Smooth muscle cell of the brain vasculature (primary cell): Measurements from ENCODE around the gene CACNG6.

Experiments used
- DNase-seq: peaks from one replicate; pipeline ENCODE4 v3.0.0-alpha.2; 2012; ENCODE audit warnings: low read depth, low spot score

Gene CACNG6

DNA sequence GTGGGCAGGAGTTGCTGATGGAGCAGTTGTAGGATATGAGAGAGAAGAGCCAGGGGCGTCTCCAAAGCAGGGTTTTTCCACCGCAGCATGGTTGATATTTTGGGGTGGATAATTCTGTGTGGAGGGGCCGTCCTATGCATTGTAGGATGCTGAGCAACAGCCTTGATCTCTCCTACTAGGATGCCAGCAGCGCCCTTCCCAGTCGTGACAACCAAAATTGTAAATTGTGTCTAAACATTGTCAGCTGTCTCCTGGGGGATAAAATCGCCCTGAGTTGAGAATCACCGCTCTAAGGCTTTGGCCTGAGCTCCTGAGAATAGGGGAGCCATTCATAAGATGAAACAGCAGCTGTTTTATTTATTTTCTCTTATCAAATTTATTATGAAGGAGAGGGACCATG, 24.5 kb upstream of the CACNG6 start:
- DNase-seq: no peak

DNA sequence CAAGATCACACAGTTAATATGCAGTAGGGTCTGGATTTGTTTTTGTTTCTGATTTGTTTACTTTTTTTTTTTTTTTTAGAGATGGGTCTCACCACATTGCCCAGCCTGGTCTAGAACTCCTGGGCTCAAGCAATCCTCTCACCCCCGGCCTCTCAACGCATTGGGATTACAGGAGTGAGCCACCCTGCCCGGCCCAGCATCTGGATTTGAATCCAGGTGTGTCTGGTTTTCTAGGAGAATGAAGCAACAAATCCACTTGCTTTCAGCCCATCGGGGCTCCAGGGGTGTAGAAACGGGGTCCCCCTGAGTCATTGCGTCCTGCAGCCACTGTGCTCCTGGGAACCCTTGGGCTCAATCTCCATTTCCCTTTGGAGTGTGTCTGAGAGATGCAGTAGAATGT, 22.1 kb upstream of the CACNG6 start:
- DNase-seq: no peak

DNA sequence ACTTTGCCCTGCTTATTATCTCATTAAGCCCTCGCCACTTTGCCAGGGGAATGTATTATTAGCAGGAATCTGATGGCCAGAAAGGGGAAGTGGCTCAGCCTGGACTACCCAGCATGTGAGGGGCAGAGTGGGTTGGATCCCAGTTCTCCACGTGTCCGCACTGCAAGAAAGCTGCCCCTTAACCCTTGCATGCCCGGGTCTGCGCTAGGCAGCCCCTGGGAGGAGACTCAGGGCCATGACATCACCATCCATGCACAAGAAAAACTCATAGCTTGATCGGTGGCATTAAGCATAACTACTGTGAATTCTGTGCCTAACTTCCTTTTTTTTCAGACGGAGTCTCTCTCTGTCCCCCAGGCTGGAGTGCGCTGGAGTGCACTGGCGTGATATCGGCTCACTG, 19.8 kb upstream of the CACNG6 start:
- no peak for DNase-seq

DNA sequence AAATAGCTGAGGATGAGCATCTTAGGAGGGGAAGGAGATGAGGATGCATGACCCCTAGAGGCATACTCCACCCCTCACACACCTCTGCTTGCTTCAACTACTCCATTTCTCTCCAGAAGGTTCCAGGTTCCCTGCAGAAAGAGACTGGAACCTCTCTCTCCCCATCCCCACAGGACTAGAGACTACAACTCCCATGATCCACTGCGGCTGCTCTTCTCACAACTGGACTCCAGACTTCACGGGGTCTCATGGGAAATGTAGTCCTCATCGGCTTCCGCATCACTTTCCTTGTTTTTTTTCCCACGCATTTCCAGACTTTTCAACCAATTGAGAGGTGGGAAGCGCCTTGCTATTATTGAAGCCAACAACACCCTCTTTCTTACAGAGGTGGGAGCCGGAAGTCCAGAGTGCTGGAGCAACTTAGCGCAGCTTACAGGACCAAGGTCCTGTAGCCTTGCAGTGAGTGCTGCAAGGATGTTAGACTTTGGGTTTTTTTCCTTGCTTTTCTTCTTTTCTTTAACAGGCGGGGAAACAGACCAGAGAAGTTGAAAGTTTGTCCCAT, 13.9 kb upstream of the CACNG6 start:
- peak; percentile 41 for DNase-seq

DNA sequence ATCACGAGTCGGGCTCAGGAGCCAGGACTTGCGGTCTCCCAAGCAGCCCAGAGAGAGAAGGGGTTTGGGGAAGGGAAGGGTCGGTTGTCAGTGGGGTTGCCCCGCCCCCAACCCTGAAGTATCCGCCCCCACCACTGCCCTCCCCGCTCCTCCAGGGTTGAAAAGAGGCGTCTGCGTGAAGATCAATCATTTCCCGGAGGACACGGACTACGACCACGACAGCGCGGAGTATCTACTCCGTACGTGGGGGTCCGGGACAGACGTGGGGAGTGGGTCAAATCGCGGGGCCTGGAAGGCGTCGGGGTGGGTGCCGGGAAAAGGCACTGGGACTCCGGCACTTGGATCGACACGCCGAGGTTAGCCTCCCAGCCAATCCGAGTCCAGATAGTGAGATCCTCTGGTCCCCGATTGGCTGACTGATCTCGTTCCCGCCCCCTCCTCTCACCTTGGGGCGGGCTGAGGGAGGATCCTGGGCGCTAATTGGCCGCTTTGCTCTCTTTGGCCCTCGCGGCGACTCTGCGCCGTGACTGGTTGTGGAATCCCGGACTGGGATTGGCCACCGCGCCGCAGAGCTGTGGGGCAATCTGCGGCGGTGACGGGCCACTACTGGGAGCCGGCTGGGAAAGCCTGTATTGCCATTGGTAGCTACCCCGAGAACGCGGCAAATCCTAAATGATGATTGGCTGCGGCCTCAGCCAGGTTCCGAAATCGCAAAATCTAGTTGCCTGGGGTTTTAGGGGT, 13.3 kb upstream of the CACNG6 start:
- DNase-seq: no peak

DNA sequence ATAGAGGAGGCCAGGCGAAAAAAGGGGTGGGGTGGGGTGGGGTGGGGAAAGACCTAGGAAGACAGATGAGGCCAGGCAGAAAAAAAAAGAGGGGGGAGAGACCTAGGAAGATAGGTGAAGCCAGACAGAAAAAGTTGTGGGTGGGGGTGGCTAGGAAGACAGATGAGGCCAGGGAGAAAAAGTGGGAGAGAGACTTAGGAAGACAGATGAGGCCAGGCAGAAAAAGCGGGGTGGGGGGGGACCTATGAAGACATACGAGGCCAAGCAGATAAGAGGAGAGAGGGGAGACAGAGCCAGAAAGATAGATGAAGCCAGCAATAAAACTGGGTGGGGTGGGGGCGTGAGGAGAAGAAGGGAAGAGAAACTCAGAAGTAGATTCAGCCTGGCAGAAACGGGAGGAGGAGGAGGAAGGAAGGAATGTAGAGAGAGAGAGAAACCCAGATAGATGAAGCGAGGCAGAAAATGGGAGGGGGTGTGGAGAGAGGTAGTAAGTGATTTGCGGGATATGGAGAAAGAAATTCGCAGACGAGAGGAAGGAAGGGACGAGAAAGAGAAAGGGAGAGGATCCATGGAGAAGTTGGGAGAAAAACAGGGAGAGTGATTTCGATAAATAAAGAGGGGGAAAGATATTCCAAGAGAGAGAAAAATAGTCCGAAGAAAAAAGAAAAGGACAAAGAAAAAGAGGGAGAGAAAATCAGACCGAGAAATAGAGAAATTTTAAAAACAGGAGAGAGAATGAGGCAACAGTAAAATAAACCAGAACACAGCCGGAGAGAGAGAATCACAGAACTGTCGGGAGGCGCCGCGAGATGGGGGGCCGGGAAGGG, 12.2 kb upstream of the CACNG6 start:
- no peak for DNase-seq

DNA sequence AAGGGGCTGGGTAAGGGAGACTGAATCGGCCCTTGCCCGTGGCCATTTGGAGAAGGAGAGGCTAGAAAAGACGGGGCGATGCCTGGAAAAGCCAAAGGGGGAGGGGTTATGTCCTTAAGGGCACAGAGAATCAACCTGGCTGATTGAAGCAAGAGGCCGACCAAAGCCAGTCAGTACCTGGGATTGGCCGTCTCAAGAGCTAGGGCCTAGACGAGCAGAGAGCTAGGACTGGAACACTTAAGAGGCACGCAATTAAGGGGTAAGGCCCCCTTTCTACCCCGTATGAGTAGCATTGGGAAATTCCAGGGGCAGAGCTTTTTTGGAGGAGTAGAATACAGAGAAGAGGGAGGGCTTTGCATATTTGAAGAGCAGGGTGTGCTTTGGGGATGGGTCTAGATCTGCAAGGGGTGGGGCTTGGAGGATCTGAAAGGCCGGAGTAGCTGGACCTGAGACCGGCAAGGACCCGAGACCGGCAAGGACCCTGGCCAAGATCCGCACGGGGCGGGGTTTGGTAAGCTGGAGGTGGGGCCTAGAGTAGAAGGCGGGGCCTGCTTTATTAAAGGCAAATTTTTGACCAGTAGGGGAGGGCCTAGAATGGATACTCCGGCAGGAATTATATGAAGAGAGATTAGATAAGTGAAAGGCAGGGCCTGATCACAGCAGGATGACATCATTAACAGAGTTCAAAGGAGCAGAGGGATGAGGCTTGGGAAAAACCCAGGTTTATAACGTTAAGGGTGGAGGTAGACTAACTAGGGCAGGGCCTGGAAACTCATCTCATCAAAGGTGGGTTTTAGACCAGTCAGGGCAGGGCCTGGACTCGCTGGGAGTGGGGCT, 10.7 kb upstream of the CACNG6 start:
- DNase-seq: no peak

DNA sequence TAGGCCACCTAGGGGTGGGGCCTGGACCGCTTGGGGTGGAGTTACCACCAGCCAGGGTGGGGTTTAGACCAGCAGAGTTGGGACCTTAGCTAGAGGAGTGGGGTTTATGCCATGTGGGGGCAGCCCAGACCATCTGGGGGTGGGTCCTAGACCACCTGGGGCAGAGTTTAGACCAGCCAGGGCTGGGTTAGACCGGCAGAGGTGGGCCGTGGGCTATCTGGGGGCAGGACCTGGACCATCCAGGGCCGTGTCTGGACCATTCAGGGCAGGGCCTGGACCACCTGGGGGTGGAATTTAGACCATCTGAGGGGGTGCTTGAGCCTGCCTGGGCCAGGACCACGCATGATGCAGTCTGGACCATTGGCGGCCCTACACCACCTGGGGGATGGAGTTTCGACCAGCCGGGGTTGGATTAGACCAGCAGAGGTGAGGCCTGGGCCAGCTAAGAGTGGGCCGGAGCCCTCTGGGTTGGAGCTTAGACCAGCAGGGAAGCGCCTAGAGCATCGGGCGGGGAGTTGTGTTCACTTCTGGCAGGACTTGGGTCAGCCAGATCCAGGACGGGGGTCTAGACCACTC, 10.0 kb upstream of the CACNG6 start:
- no peak for DNase-seq

DNA sequence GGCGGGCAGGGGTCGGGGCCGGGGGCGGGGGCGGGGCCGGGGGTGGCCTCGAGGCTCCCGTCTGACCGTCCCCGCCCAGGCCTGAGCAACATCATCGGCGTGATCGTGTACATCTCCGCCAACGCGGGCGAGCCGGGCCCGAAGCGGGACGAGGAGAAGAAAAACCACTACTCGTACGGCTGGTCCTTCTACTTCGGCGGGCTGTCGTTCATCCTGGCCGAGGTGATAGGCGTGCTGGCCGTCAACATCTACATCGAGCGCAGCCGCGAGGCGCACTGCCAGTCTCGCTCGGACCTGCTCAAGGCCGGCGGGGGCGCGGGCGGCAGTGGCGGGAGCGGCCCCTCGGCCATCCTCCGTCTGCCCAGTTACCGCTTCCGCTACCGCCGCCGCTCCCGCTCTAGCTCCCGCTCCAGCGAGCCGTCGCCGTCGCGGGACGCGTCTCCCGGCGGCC, 9.4 kb upstream of the CACNG6 start:
- DNase-seq: no peak

DNA sequence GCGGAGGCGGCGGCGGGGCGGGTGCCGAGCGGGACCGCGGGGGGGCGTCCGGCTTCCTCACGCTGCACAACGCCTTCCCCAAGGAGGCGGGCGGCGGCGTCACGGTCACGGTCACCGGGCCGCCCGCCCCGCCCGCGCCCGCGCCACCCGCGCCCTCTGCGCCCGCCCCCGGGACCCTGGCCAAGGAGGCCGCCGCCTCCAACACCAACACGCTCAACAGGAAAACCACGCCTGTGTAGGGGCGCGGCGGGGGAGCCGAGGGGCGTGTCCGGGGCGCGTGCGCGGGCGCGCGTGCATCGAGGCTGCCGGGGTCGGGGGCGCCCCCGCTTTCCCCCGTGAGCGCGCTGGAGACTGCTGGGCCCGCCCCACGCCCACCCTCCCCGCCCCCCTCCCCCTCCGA, 8.8 kb upstream of the CACNG6 start:
- no peak for DNase-seq

DNA sequence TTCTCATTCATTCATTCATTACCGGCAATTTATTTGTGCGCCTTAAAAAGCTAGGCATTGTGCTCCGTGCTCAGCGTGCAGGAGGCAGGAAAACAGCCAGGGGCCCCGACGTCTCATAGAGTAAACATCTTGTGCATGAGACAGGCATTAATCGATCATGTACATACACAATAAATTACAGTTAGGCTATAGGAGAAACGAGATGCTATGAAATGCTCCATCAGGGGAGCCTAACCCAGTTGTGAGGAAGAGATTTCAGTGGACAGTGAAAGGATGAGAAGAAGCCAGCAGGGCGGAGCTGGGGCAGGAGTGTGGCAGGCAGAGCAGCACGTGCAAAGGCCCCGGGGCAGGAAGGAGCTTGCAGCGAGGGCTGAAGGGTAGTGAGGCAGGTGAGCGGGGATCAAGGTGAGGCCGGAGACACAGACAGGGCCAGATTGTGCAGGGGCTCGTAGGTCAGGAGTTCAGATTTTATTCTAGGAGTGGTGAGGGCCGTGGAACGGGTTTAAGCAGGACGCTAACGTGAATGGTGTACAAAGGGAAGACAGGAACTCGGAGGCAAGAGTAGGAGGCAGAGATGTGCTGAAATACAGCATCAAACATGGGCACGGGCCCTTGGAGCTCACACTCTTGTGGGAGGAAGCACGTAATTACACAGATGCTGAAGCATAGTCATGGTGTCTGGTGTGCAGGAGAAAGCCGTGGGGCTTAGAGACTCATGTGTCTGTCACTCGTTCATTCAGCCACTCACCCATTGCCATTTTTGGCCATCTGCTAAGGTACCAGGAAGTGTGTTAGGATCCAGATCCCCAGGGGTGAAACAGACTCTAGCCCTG, 7.8 kb upstream of the CACNG6 start:
- DNase-seq: no peak

DNA sequence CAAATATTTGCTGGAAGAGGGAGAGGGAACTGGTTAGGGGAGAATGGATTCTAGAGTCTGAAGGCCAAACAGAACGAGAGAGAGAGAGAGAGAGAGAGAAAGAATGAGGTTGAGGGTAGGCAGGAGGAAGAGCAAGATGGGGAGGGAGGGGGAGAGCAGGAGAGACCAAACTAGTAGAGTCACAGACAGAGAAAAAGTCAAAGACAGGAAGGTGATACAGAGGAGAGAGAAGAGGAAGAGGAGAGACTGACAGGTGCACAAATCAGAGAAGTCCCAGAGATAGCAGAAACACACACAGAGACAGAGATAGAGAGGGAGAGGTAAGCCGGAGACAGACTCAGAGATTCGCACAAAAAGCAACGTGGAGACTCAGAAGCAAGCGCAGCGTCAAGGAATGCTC, 5.6 kb upstream of the CACNG6 start:
- no peak for DNase-seq

DNA sequence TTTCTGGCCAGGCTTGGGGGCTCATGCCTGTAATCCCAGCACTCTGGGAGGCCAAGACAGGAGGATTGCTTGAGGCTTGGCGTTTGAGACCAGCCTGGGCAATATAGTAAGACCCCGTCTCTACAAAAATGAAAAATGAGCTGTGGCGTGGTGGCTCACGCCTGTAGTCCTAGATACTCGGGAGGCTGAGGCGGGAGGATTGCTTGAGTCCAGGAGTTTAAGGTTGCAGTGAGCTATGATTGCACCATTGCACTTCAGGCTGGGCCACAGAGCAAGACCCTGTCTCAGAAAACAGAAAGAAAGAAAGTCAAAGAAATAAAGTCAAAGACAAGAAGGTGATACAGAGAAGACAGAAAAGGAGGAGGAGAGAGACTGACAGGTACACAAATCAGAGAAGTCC, 2.5 kb upstream of the CACNG6 start:
- DNase-seq: no peak

DNA sequence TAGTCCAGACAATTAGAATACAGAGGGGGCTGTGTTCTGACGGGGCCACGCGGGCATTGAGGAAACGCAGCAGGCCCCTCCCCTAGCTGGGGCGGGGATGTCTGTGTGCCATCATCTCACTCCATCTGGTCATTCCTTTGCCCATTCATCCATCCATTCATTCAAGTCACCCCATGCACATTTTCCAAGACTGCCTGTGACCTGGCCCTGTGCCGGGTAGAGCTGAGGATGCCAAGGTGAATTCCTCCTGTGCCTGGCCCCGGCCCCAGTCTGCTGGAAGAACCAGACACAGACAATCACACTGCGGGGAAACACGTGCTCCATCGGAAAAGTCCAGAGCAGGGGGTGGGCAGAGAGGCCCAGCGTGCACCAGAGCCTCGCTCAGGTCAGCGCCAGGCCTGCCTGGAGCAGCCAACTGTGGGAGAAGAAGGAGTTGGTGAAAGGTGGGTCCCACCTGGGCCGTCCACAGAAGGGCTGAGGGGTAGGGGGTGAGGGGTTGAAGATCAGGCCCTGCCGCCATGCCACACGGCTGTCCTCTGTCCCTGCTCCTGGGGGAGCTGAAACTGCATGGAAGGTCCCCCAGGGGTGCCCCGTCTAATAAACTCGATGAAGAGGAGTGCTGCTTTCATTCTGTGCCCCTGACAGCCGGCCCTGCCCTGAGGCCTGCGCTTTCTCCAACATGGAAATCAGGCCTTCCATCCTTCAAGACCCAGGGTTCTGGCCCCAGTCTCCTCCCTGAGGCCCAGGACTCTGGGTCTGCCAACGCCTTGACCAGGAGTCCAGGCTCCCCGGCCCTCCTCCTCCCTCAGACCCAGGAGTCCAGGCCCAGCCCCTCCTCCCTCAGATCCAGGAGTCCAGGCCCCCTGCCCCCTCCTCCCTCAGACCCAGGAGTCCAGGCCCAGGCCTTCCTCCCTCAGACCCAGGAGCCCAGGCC, 1.6 kb upstream of the CACNG6 start:
- no peak for DNase-seq

DNA sequence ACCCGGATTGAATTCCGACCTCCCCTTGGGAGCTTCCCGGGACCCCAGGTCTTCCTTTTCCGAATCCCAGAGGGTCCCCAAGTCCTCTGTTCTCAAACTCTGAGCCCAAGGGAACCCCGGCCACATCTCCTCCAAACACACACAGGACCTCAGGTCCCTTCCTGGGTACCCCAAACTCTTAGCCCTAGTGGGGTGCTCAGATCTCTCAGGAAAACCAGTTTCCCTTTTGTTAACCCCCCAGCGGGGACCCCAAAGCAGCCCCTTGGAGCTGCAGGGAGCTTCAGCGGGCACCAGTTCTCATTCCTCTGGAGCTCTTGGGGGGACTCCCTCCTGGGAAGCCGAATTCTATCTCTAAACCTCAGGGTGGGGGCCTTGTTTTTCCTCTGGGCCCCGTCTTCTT, 774 bp downstream of the CACNG6 start:
- DNase-seq: no peak

DNA sequence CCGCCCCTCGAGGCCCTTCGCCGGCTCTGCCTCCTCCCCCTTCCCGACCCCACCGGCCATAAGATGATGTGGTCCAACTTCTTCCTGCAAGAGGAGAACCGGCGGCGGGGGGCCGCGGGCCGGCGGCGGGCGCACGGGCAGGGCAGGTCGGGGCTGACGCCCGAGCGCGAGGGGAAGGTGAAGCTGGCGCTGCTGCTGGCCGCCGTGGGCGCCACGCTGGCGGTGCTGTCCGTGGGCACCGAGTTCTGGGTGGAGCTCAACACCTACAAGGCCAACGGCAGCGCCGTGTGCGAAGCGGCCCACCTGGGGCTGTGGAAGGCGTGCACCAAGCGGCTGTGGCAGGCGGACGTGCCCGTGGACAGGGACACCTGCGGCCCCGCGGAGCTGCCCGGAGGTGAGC, 1.4 kb downstream of the CACNG6 start:
- DNase-seq: no peak

DNA sequence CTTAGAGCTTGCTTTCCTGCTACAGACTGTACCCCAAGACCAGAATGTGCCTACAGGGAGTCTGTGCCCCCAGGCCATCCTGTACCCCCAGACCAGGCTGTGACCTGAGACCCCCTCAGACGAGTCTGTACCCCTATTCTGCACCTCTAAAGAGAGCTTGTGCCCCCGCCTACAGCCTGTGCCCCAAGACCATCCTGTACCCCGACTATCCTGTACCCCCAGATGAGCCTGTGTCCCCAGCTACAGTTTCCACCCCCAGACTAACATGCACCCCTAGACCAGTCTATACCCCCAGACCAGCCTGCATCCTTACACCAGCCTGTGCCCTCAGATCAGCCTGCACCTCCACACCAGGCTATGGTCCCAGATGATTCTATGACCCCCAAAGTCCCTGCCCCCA, 2.0 kb downstream of the CACNG6 start:
- DNase-seq: no peak

DNA sequence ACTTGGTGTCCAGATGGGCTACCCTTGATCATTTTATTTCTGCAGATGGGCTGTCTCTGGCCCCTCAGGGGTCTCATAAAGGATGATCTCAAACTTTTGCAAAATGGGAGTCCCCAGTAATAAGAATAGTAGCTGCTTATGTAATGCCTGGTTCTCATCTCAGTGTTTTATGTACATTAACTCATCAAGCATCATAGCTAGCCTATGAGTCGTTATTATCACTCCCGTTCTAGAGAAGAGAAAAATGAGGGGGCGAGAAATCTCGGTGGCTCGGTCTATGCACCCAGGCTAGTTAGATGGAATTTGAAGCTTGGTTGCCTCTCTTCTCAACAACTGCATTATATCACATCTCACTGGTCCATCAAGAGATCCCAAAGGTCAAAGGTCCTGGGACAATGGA, 3.4 kb downstream of the CACNG6 start:
- DNase-seq: no peak

DNA sequence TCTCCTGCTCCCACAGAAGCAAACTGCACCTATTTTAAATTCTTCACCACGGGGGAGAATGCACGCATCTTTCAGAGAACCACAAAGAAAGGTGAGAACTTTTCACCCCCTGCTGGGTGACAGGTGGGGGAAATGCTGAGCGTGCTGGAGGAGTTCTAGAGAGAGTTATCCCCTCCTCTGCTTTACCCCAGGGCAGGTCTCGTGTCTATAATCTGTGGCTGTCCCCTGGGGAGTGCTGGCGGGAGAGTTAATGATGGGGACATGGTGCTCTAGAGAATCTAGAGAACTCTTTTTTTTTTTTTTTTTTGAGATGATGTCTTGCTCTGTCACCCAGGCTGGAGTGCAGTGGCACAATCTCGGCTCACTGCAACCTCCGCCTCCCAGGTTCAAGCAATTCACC, 6.8 kb downstream of the CACNG6 start:
- DNase-seq: no peak

DNA sequence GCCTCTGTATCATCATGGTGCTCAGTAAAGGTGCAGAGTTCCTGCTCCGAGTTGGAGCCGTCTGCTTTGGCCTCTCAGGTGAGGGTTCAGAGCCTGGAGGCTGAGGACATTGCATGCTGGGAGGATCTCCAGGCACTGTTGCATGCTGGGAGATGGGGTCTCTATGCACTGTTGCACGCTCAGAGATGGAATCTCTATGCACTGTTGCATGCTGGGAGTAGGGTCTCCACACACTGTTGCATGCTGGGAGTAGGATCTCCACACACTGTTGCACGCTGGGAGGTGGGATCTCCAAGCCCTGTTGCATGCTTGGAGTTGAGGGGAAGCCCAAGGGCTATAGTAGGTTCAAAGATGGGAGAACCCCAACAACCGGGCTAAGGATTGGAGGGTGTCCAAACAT, 8.3 kb downstream of the CACNG6 start:
- DNase-seq: no peak
